ENCODE results near the gene ABHD4.

Gene ABHD4

GRCh38 chr14:22650046-22650739 is 52.1 kb downstream of the ABHD4 start:
- DNase-seq, result no peak
- H3K27me3 ChIP-seq (ENCODE audit: insufficient read depth, low read depth, severe bottlenecking), result no peaks in the 10 kb centered on the region
- no peaks in the 10 kb centered on the region for H3K36me3 ChIP-seq
- no peak overlapping the region for H3K27ac ChIP-seq
- no peak overlapping the region for H3K4me3 ChIP-seq (ENCODE audit: low read depth, low read length)
- TF ChIP-seq CTCF (IDR thresholded peaks at IDR 0.05; ENCODE audit: low read depth, low read length), result no peak
- H3K9me3 ChIP-seq (ENCODE audit: severe bottlenecking), result no peaks in the 10 kb centered on the region

- DNase-seq, result no peak
- TF ChIP-seq CTCF (IDR thresholded peaks at IDR 0.05; ENCODE audit: low read depth, low read length), result no peak
- Histone ChIP-seq H3K36me3 (no peaks in the 10 kb centered on the region), H3K27ac (no peak overlapping the region), H3K27me3 (ENCODE audit: insufficient read depth, low read depth, severe bottlenecking) (no peaks in the 10 kb centered on the region), H3K4me3 (ENCODE audit: low read depth, low read length) (no peak overlapping the region), H3K9me3 (ENCODE audit: severe bottlenecking) (no peaks in the 10 kb centered on the region)
Measured at GRCh38 chr14:22650960-22651521, 52.9 kb downstream of the ABHD4 start.

GRCh38 chr14:22651586-22651985 is 53.5 kb downstream of the ABHD4 start:
- no peak for TF ChIP-seq CTCF (IDR thresholded peaks at IDR 0.05; ENCODE audit: low read depth, low read length)
- Histone ChIP-seq H3K4me3 (ENCODE audit: low read depth, low read length) (no peak overlapping the region), H3K9me3 (ENCODE audit: severe bottlenecking) (no peaks in the 10 kb centered on the region), H3K36me3 (no peaks in the 10 kb centered on the region), H3K27ac (no peak overlapping the region), H3K27me3 (ENCODE audit: insufficient read depth, low read depth, severe bottlenecking) (no peaks in the 10 kb centered on the region)
- DNase-seq, result no peak

GRCh38 chr14:22653012-22653621 is 55.0 kb downstream of the ABHD4 start:
- no peaks in the 10 kb centered on the region for H3K9me3 ChIP-seq (ENCODE audit: severe bottlenecking)
- TF ChIP-seq CTCF (IDR thresholded peaks at IDR 0.05; ENCODE audit: low read depth, low read length), result peak; percentile 94
- H3K36me3 ChIP-seq, result no peaks in the 10 kb centered on the region
- H3K27me3 ChIP-seq (ENCODE audit: insufficient read depth, low read depth, severe bottlenecking), result no peaks in the 10 kb centered on the region
- no peak overlapping the region for H3K4me3 ChIP-seq (ENCODE audit: low read depth, low read length)
- DNase-seq, result peak; percentile 76
- H3K27ac ChIP-seq, result no peak overlapping the region

- Histone ChIP-seq H3K4me3 (ENCODE audit: low read depth, low read length) (no peak overlapping the region), H3K9me3 (ENCODE audit: severe bottlenecking) (no peaks in the 10 kb centered on the region), H3K27me3 (ENCODE audit: insufficient read depth, low read depth, severe bottlenecking) (no peaks in the 10 kb centered on the region), H3K36me3 (no peaks in the 10 kb centered on the region), H3K27ac (no peak overlapping the region)
- no peak for DNase-seq
- TF ChIP-seq CTCF (IDR thresholded peaks at IDR 0.05; ENCODE audit: low read depth, low read length), result no peak
Measured at GRCh38 chr14:22656226-22656625, 58.1 kb downstream of the ABHD4 start.
